HG03469 (cell line): Measurements from ENCODE around the gene MEGF11.

Experiments
- ATAC-seq: cut with Tn5 transposase; IDR thresholded peaks from one replicate; pipeline ENCODE4 v1.9.1; 2021; ENCODE audit warnings: mild to moderate bottlenecking, moderate library complexity, moderate number of reproducible peaks; ENCODE audit not compliant: unreplicated experiment

Gene MEGF11

GRCh38 chr15:66039117-66039871 lies 214.3 kb downstream of the MEGF11 start:
- no peak for ATAC-seq

- no peak for ATAC-seq
Measured at GRCh38 chr15:66038387-66039116, 215.0 kb downstream of the MEGF11 start.

- no peak for ATAC-seq
Measured at GRCh38 chr15:66036859-66037258, 216.7 kb downstream of the MEGF11 start.

DNA sequence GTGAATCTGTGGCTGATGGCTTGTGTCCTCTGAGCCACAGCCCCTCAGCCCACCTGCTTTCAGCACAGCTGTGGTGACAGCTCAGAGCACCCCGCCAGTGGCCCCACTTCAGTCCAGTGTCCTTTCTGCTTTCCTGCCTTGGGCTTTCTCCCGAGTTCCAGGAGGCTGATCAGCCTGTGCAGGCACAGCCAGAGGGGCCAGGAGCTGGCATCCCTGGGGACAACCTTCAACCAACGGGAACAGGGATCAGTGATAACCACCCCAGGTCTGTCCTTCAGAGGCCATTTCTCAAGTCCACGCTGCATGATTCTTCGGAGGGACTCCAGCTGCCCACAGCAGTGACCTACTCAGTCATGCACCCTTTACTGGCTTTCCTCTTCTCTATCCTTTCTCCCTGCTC lies 217.6 kb downstream of the MEGF11 start:
- no peak for ATAC-seq

DNA sequence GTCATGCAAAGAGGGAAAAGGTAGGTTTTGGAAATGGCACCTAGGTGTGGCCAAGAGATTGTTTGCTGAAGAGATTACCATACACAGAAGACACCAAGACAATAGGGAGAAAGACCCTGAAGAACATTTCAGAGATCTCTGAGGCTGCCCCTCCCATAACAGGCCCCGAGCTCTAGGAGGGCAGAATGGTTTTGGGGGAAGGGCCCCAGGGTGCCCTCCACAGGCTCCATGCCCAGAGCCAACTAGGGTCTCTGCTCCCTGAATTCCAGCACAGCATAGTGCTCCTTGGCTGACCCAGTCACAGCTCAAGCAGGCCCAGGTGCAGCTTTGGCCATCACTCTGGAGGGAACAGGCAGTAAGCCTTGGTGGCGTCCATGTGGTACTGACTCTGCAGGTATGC lies 220.4 kb downstream of the MEGF11 start:
- ATAC-seq, result no peak

GRCh38 chr15:66032006-66032405 lies 221.5 kb downstream of the MEGF11 start:
- ATAC-seq, result no peak

GRCh38 chr15:66030650-66031049 lies 222.9 kb downstream of the MEGF11 start:
- no peak for ATAC-seq

DNA sequence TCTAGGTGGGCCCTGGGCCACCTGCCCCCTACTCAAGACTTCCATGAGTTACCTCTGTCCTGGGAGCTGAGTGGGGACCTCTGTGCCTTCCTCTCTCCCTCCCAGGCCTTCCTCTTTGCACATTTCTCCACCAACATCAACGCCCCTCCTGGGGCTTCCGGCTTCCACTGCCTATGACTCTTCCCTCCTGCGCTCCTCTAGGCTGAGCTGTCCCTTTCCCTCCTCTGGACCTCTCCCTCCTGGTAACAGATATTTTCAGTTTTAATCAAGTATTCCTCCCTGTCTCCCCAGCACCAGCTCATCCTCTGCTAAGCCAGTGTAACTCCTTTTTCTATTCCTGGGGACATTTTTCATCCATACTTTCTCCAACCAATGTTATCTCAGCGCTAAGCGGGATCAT lies 223.9 kb downstream of the MEGF11 start:
- ATAC-seq, result no peak

GRCh38 chr15:66027268-66027805 lies 226.2 kb downstream of the MEGF11 start:
- no peak for ATAC-seq

- ATAC-seq, result no peak
Measured at GRCh38 chr15:66025972-66026371, 227.6 kb downstream of the MEGF11 start.

- ATAC-seq, result no peak
Measured at GRCh38 chr15:66025015-66025452, 228.5 kb downstream of the MEGF11 start.

GRCh38 chr15:66024116-66024515 lies 229.4 kb downstream of the MEGF11 start:
- ATAC-seq, result no peak

GRCh38 chr15:66023311-66023972 lies 230.1 kb downstream of the MEGF11 start:
- ATAC-seq, result no peak

- no peak for ATAC-seq
Measured at GRCh38 chr15:66022163-66022525, 231.4 kb downstream of the MEGF11 start.

- no peak for ATAC-seq
Measured at GRCh38 chr15:66021496-66022162, 231.9 kb downstream of the MEGF11 start.

- ATAC-seq, result no peak
Measured at GRCh38 chr15:66019826-66020398, 233.6 kb downstream of the MEGF11 start.

- no peak for ATAC-seq
Measured at GRCh38 chr15:66019368-66019767, 234.2 kb downstream of the MEGF11 start.

GRCh38 chr15:66018488-66018797 lies 235.1 kb downstream of the MEGF11 start:
- no peak for ATAC-seq

DNA sequence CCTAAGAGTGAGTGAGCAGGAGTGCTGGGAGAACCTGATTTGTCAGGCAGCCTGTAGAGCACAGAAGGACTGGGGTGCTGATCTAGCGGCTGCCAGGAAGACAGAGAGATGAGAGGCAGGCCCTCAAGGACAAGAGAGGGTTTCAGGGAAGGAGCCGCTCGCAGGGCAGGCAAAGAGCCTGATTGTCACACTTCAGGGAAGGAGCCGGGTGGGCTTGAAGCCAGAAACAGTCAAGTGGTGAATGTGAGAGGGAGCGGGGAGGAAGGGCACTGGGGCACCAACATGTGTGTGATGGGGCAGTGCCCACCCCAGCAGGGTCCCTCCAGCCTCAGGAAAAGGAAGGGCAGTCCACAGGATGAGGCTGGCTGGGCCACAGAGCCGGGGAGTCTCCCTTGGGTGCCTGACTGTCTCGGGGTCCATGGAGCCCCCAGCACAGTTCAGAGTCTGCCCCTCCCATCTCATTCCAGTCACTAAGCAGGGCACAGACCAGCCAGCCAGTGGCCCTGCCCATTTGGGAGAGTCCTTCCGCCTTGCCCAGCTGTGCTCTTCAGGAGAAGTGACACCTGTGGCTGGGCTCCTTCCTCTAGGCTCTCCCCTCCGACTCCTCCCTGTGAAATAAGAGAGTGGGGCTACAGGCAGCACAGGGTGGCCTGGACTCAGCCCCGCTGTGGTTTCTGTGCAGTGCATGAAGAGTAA lies 235.6 kb downstream of the MEGF11 start:
- ATAC-seq, result no peak

DNA sequence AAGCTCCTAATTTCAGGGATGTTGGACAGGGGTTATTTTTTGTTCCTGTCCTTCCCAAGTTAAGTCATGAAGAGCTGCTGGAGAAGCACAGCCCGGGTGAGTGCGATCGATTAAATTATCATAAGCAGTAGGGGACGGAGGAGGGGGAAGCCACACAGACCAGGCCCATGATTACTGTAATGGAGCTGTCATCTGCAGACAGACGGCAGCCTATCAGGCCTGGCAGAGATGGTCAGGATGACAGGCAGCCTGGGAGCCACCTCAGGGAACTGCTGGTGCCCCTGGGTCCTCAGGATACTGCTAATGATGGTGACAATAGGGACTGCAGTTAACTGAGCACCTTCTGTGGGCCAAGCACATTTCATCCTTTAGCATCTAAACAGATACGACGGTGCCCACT lies 236.6 kb downstream of the MEGF11 start:
- ATAC-seq, result no peak
